Activated T-helper 9 cell treated with anti-CD3 and anti-CD28 coated beads, Interleukin-2, amount 50 U/mL, for 16 hours (primary cell): ENCODE results near the gene SHTN1.

ENCODE experiments used
- DNase-seq: peaks from one replicate; pipeline ENCODE4 v3.0.0-alpha.2; 2020; ENCODE audit warnings: low read depth

SHTN1 gene

DNA sequence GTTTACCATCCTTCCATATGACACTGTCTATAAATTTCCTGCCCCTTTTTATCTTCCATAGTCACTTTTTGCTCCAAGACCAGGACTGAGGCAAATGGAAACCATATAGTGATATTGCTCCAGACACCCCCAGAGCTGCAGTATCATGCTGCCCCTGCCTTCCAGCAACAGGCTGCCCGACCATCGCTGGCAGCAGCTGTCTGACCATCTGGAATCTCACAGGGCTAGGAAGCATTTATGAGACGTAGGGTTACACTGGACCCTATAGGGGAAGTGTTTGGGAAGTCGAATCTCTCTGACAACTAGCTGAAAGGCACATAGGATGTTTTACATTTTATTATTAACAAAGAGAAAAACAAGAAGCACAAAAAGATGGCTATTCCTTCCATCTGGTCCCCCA lies 136.3 kb downstream of the SHTN1 start:
- DNase-seq: no peak

DNA sequence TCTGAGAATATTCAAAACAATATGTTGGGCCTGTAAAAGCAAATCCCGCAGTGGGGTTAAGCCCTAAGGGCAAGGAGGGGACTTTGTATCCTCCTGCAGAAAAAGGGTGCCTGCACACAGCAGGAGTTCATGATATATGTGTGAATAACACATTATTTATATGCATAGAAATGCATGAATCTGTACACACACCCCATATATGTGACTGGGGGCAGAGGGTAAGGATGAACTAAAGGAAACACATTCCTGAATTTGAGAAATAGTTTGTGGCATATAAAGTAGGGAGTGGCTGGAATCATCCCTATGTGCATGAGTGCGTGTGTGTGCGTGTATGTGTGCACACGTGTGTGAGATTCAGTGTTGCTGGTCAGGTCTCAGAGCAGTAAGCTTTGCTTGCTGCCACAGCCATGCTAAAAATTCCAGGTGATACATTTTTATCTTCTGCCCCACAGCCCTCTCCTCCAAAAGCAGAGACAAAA lies 136.8 kb downstream of the SHTN1 start:
- DNase-seq: no peak

DNA sequence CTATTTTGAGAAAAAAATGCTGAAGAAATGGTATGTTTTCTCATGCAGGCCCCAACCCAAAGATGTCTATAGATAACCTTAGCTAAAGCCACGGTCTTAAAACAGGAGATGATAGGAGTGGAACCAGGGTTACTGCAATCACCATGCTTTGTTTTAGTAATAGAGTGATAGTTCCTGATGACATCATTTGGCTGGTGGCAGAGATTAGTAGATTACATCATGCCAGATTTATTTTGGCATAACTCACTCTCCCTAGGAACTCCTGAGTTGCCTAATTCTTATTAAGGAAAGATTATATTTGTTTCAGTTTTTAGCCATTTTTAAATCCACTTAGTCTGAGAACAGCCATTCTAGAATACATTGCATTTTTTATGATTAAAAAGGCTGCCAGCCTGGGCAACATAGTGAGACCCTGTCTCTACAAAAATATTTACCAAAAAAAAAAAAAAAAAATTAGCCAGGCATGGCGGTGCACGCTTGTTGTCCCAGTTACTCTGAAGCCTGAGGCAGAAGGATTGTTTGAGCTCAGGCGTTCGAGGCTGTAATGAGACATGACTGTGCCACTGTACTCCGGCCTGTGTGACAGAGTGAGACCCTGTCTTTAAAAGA lies 137.9 kb downstream of the SHTN1 start:
- no peak for DNase-seq

DNA sequence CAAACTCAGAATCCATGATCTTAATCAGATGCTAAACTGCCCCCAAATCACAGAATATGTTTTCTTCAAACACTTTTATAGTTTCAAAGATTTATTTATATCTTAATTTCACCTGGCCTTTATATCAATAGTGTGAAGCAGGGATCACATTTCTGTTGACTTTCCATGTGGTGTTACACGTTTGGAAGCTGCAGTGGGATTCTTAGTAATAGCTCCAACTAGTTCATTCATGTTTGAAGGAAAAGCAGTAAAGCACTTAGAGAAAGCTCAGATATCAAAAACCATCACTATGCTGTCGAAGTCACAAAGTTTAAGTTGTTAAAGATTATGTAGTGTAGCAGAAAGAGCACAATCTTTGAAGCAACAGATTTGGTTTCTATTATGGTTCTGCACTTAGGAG lies 138.9 kb downstream of the SHTN1 start:
- DNase-seq: no peak

DNA sequence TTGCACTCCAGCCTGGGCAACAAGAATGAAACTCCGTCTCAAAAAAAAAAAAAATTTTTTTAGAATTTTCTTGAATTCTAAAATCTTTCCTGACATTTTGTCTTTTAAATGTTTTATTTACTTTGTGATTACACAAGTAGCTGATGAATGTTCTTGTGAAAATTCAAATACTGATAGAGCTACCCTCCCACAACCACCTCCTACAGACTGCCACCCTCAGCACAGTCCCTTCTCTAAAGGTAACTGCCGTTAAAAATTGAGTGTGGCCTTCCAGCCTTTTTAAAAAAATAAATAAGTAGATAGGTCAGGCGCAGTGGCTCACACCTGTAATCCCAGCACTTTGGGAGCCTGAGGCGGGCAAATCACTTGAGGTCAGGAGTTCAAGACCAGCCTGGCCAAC lies 140.6 kb downstream of the SHTN1 start:
- DNase-seq: no peak

DNA sequence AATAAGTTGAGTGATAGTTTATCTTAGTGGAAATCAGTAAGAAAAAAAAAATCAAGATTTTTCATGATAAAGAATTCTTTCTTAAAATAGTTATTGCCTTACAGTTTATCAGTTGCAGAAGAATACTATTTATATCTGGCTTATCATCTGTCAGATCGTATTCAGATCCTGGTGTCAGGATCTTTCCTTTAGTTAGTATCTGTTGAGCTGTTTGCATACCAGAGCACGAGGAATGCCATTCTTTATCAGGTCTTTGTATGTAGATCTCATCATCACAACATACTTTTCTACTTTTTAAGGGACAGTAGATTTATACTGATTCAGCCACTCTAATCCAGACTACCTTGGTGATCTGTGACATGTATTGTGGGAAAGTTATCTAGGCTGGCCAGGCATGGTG lies 143.2 kb downstream of the SHTN1 start:
- no peak for DNase-seq

DNA sequence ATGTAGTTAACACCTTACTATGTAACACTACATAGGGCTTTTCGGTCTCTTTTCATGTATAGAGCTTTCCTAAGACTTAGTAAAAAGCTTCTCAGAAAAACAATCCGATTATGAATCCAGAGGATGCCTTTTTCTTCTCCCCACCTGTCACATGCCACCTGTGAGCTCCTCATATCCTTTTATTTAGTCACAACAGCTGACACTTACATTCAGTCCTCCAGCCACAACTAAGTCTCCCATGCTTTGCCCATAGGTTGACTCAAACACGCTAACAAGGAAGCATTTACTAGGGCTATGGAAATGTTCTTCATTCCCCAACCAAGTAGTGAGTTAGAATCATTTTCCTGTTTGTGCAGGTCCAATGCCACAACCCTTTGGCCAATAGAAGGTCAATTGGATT lies 147.8 kb downstream of the SHTN1 start:
- DNase-seq: no peak

DNA sequence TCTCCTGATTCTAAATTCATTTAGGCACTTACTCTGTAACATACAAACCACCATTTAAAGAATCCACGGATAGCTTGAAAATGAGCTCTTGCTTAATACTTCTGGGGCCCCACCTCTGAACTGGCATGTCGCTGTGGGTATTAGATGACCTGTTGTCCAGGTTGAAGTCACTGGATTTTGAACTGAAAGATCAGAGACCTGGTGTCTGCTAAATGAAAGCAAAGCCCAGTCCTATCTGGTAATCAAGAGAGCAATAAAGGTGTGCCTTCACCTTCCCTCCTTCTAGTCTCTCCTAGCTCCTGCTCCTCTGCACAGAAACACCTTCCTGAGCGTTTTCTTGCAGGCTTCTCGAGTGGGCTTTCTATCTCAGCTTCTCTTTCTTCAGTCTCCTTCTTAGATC lies 151.3 kb downstream of the SHTN1 start:
- no peak for DNase-seq

DNA sequence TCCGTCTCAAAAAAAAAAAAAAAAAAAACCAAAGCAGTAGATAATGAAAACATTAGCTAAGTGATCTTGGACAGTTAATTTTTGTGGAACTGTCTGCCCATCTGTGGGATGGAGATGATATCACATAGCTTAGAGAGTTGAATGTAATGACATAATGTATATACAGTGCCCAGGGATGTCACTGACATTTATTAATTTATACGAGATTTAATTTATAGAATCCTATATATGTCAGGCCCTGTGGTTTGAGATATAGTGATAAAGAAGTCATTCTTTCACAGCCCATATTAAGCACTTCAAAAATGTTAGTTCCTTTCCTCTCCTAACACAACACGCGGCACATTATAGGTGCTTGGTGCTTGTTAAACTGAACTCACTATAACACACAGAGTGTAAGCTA lies 151.7 kb downstream of the SHTN1 start:
- no peak for DNase-seq

DNA sequence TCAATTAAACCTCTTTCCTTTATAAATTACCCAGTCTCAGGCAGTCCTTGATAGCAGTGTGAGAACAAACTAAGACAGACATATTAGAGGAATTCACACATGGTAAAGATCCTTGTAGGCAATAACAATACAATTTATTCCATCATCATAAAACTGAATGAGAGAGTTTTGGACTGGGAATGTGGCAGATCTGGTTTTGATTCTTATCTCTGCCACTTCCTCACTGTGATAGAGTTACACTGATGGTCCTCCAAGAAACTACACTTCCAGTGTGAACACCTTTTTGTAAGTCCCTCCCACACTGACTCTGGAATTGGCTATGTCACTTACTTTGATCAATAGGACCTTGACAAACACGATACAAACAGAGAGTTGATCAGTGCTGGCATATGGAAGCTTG lies 152.7 kb downstream of the SHTN1 start:
- DNase-seq: no peak

DNA sequence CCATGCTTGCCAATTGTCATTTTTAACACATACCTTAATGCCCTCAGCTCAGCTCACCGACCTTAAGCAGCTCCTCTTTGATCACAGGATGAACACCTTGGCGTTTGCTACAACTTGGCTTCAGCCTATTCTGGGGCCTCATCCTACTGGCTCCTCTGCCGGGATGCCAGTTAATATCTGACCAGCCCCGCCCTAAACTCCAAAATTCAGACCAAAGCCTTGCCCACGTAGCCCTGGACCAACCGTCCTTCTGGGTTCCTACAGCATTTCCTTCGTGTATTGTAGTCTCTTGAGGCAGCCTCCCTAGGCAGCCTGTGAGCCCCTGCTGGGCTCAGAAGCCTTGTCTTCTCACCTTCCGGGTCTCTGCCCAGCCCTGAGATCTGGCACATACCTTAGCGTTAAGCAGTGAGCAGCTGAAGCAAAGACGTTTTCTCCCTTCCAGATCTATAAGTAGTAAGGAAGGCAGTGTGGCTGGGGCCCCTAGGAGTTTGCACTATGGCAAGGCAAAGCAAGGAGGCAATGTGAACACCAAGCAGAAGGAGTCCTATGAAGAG lies 154.9 kb downstream of the SHTN1 start:
- DNase-seq: no peak

DNA sequence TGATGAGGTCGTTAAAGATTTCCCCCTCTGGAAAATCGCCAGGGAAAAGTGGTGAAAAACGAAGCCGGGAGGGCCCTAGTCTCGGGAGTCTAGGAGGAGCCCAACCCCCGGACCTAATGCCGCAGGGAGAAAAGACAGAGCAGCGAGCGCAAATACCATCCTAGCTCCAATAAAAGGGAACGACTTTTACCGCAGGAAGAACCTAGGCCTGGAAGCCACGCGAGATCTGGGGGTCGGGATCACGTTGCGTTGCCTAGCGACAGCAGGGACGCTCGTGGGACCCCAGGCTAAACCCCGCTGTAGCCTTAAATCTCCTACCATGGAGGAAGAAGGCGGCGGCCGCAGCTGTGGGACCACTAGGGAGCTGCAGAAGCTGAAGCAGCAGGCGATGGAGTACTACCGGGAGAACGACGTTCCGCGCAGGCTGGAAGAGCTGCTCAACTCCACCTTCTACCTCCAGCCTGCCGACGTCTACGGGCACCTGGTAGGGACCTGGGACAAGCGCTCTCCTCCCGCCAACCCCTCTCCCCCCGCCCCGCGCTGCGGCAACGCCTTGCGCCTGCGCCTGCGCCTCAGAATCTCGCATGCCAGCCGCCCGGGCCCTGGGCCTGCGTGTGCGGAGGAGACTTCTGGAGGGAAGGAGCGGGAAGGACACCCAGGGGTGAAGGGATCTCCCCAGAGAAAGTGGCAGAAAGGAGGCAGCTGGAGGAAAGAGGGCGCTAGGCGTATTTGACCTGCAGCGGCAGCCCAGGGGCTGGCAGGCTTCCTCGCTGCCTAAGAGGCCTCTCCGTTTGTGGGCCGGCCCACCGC lies 155.5 kb downstream of the SHTN1 start, which contains the start of gene ENO4:
Gene ENO4 (plus strand): TSS at position 252 of the 810 bp plus-strand sequence. CDS start 68 bp downstream, at position 320.
- peak; percentile 3 for DNase-seq

DNA sequence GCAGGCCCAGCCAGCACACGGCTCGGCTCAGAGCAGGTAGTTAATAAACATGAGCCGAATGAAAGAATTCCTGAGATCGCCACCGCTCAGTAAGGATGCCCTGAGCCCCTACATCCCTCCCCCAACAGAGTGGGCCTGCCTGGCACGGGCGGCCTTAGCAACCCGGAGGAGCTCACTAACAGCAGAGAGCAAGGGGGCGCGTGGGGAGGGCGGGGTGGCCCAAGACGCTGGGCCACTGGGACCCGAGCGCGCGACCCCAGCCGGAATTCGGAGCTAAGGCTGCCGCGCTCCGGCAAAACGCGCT lies 156.1 kb downstream of the SHTN1 start:
- no peak for DNase-seq

DNA sequence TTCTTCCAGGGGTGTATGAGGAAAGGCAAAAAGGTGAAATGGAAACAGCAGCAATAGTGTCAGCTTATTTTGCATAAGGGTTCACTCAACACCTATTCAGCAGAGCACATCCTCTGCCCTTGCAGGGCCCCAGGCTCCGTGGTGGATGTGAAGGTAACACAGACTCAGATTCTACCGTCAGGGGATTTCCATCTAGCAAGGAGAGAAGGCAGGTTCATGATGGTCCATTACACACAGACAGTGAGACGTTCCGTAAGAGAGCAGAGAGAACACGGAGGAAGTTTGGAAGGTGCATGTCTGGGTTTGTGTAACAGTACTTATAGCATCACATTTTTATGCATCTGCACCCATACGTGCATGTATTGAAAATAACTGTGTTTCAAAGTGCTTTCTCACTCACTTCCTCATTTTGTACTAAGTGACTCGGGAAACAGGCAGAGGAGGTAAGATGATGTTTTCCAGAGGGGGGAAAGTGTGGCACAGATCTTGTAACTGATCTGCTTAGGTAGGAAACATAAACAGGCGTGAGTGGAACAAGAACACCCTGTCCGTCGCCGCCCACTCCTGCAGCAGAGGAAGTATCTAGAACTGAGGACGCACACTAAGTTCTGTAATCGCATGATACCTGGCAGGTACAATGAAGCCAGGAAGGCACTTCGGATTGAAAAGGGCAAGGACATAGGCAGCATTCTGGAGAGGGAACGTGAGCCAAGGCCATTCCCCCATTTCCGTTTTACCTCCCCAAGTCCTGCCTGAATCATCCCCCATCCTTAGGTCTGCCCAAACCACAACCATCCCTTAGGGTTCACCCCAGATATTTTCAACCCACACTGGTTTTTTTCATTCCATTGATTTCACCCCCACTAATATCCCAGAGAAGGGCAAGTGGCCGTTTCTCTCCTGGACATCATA lies 156.7 kb downstream of the SHTN1 start:
- DNase-seq: no peak

DNA sequence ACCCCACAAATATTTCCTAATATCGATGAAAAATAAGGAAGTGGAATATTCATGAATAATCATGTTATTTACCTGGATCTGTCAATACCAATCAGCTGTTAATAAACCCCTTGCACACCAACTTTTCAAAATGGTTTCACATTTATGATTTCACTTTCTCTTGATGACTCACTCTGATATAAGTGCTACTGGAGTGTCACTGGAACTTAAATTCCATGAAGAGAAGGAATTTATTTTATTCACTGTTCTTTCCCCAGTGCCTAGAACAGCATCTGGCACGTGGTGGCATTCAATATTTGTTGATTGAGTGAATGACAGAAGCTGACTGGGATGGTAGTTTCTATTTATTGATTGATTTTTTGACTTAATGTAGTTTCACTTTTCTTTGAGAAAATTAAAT lies 159.2 kb downstream of the SHTN1 start:
- DNase-seq: no peak

DNA sequence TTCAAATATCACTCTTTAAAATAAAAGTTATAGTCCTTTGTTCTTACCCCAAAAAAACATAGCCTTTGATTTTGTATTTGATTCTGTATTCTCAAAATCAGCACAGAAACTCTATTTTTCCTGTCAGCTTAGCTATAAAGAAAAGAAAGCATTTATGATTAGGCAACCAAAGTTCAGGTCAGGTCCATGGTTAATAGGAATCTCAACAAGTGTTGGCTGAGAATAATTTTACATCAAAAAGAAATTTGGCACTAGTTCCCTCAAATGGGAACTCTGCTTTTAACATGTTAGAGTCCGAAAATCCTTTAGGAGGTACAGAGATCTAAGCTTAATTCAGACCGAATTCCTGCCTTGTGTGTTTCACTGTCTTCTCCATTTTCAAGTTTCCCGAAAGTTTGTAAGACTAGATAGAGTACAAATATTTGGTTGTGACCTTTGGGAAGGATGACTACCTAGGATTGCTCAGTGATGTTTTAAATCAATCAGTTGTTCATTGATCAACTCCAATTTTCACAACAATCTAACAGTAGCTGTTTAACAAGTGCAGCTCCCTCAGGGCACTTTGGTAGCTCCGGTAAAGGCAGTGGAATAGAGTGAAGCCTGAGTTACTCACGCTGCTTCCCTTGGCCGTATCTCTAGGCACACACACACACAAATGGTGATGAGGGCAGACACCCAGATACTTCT lies 164.5 kb downstream of the SHTN1 start:
- no peak for DNase-seq

DNA sequence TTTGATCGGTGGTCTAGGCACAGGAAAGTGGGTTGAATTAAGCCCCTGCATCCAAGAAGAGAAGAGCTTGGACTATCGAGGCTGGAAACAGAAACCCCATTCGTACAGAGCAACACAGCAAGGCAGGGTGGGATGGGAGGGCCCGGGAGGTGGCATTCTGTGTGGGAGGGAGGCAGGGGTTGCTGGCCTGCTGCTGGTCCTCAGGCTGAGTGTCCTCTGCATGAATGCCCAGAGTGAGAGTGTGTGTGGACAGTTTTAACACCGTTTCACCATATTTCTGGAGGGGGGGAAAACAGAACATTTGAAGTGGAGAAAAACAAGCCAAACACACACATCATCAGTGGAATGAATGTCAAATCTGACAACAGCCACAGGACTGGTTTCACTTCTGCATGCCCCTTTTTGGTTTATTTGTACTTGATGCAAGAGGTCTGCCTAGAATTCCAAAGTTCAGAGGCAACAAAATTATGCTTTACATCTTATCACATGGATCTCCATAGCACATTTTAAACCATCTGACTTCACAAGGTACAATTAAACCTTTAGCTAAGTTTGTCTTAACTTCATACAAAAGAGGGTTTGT lies 166.8 kb downstream of the SHTN1 start:
- no peak for DNase-seq

DNA sequence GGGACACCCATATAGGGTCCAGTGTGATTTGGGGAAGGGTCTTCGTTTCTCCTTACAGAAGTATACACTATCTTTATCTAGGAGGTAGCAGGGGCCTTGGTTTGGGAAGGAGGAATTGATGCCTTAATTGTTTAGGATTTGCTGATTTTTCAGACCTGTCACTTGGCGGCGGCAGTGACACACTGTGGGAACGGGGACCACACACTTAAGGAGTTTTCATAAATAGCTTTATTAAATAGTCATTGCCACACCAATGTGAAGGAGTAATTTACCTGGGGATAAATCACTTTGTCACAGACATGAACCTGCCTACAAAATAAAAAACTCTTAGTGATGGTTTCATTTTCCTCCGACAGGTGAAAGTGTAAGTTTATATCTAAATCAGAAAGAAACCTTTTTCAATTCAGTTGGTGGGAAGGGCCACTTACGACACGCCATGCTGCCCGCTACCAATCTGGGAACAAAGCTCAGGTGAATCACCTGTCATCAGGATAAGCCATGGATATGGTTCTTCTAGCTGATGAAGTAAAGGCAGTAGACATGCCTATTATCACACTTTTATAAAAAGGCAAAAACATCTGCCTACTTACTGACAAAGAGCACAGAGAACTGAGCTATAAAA lies 168.0 kb downstream of the SHTN1 start:
- DNase-seq: no peak

DNA sequence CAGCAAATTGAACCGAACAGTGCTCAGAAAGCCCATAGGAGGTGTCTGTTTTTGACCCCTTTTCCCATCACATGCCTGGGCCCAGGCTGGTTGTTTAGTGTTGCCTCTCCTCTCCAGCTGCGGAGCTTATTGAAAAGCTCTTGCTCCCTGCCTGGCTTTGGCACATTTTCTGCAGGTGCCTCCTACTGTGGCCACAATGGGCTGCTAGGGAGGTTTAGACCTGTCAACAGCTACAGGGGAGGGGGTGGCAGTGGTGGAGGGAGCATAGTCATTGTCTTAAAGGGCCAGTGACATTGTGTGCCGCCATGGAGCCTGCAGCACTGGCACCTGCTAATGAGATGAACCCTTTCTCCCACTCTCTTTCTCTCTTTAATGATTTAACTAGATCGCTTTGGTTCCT lies 168.9 kb downstream of the SHTN1 start:
- DNase-seq: no peak

DNA sequence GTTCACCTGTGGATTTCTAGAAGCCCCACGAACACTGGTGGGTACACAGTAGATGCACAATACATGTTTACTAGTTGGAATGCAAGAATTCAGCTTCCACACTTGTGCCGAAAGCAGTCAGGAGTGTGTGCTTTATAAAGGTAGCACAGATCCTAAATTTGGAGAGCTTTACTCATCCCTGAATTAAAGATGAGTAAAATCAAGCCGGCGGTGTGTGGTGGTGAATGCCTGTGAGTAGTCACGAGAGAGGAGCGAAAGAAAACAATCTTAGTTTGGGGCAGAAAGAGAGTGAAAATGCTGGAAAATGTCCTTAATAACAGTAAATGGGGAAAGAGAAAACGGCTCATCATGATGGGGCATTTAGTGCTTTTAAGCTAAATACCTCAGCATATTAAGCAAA lies 169.3 kb downstream of the SHTN1 start:
- DNase-seq: no peak
